PC-9 (cell line): ENCODE data around the gene FGD6.

Source experiments
- CTCF ChIP-seq: fragments of 200-600 bp; sonication (generic); conservative IDR thresholded peaks from 2 replicates; pipeline ENCODE4 v1.6.1; 2017; ENCODE audit warnings: mixed run types, antibody characterized with exemption, mild to moderate bottlenecking, moderate library complexity
- EZH2 ChIP-seq: fragments of 200-600 bp; sonication (generic); IDR thresholded peaks from 2 replicates; pipeline ENCODE4 v1.8.0; 2017; ENCODE audit warnings: antibody characterized with exemption, low read depth

- no peak for TF ChIP-seq EZH2
- TF ChIP-seq CTCF: no peak
Observed at GRCh38 chr12:95239216-95239615, 21.9 kb upstream of the FGD6 start.
